Activated CD8-positive, alpha-beta memory T cell treated with anti-CD3 and anti-CD28 coated beads for 24 hours (primary cell): ENCODE results near the gene CDC6.

Experiments used
- DNase-seq: peaks from one replicate; pipeline ENCODE4 v3.0.0-alpha.2; 2020

Gene CDC6

GRCh38 chr17:40342504-40343218 lies 55.0 kb downstream of the CDC6 start:
- DNase-seq: no peak

GRCh38 chr17:40343219-40344119 lies 55.8 kb downstream of the CDC6 start:
- no peak for DNase-seq

GRCh38 chr17:40344421-40345160 lies 56.9 kb downstream of the CDC6 start:
- DNase-seq: no peak

GRCh38 chr17:40345161-40345993 lies 57.7 kb downstream of the CDC6 start:
- no peak for DNase-seq

- no peak for DNase-seq
These were observed 58.5 kb downstream of the CDC6 start for GRCh38 chr17:40345994-40346764.

- no peak for DNase-seq
These were observed 59.1 kb downstream of the CDC6 start for GRCh38 chr17:40346765-40347158.

- DNase-seq: no peak
These were observed 59.8 kb downstream of the CDC6 start for GRCh38 chr17:40347319-40348135.

- DNase-seq: no peak
These were observed 60.4 kb downstream of the CDC6 start for GRCh38 chr17:40348136-40348504.

- DNase-seq: no peak
These were observed 61.1 kb downstream of the CDC6 start for GRCh38 chr17:40348562-40349476.

GRCh38 chr17:40349477-40349894 lies 61.8 kb downstream of the CDC6 start:
- DNase-seq: no peak

GRCh38 chr17:40349895-40350688 lies 62.4 kb downstream of the CDC6 start:
- DNase-seq: no peak

GRCh38 chr17:40350689-40351358 lies 63.1 kb downstream of the CDC6 start:
- no peak for DNase-seq

GRCh38 chr17:40351359-40352236 lies 63.9 kb downstream of the CDC6 start:
- no peak for DNase-seq

GRCh38 chr17:40352237-40352778 lies 64.6 kb downstream of the CDC6 start:
- DNase-seq: no peak

- no peak for DNase-seq
These were observed 65.2 kb downstream of the CDC6 start for GRCh38 chr17:40352779-40353394.
